GM18909 (cell line): ENCODE results near the gene C5orf15.

ENCODE experiments used
- ATAC-seq: cut with Tn5 transposase; IDR thresholded peaks from one replicate; pipeline ENCODE4 v1.9.1; 2021; ENCODE audit warnings: mild to moderate bottlenecking; ENCODE audit not compliant: unreplicated experiment, poor library complexity

The C5orf15 gene

GRCh38 chr5:133926489-133927299 lies 41.7 kb downstream of the C5orf15 start:
- ATAC-seq = no peak

- ATAC-seq = no peak
Observed at GRCh38 chr5:133925866-133926488, 42.4 kb downstream of the C5orf15 start.

GRCh38 chr5:133925269-133925668 lies 43.2 kb downstream of the C5orf15 start:
- no peak for ATAC-seq

GRCh38 chr5:133924221-133924920 lies 44.1 kb downstream of the C5orf15 start:
- no peak for ATAC-seq

GRCh38 chr5:133921979-133922378 lies 46.4 kb downstream of the C5orf15 start:
- ATAC-seq = no peak

GRCh38 chr5:133921069-133921468 lies 47.4 kb downstream of the C5orf15 start:
- no peak for ATAC-seq

- ATAC-seq = no peak
Observed at GRCh38 chr5:133919148-133920136, 49.0 kb downstream of the C5orf15 start.

- no peak for ATAC-seq
Observed at GRCh38 chr5:133918731-133919130, 49.7 kb downstream of the C5orf15 start.

GRCh38 chr5:133918316-133918715 lies 50.1 kb downstream of the C5orf15 start:
- no peak for ATAC-seq

- ATAC-seq = no peak
Observed at GRCh38 chr5:133917785-133918184, 50.6 kb downstream of the C5orf15 start.

GRCh38 chr5:133916914-133917313 lies 51.5 kb downstream of the C5orf15 start:
- ATAC-seq = no peak

GRCh38 chr5:133916479-133916878 lies 51.9 kb downstream of the C5orf15 start:
- ATAC-seq = no peak

GRCh38 chr5:133914434-133914833 lies 54.0 kb downstream of the C5orf15 start:
- no peak for ATAC-seq

GRCh38 chr5:133913413-133914155 lies 54.8 kb downstream of the C5orf15 start:
- ATAC-seq = no peak

GRCh38 chr5:133912951-133913350 lies 55.5 kb downstream of the C5orf15 start:
- no peak for ATAC-seq

GRCh38 chr5:133910571-133910970 lies 57.9 kb downstream of the C5orf15 start:
- no peak for ATAC-seq

GRCh38 chr5:133909603-133910002 lies 58.8 kb downstream of the C5orf15 start:
- ATAC-seq = no peak

GRCh38 chr5:133907075-133907474 lies 61.4 kb downstream of the C5orf15 start:
- ATAC-seq = no peak

GRCh38 chr5:133906303-133906702 lies 62.1 kb downstream of the C5orf15 start:
- ATAC-seq = no peak
